ENCODE results near the gene SLC35F1. TPM values are rescaled to one million over a fixed set of nuclear protein-coding genes. Genes with fewer than 3 reads are reported as not detected.

Gene SLC35F1
- polyA plus RNA-seq, 1 donor from 2014 or later: 35.1 TPM

- Histone ChIP-seq H4K20me1 (ENCODE audit: insufficient read depth) (no peaks in the 10 kb centered on the region), H3K36me3 (ENCODE audit: insufficient read depth, low read length) (no peaks in the 10 kb centered on the region), H3K27me3 (ENCODE audit: insufficient read depth, low read depth, low read length) (no peaks in the 10 kb centered on the region), H3K4me3 (ENCODE audit: low read length) (no peak overlapping the region), H3K27ac (ENCODE audit: low read length) (no peak overlapping the region), H3K4me2 (ENCODE audit: low read length) (no peak overlapping the region), H3K9ac (ENCODE audit: low read length) (no peak overlapping the region), H3K79me2 (replicated peaks; ENCODE audit: insufficient read depth, low read length) (no peaks in the 10 kb centered on the region), H3F3A (ENCODE audit: insufficient read depth, low read length, poor library complexity, severe bottlenecking) (no peaks in the 10 kb centered on the region), H3K9me2 (ENCODE audit: insufficient read depth, low read length) (no peaks in the 10 kb centered on the region), H3K9me3 (ENCODE audit: low read length) (no peaks in the 10 kb centered on the region), H2AFZ (ENCODE audit: low read depth, low read length) (no peak overlapping the region)
- TF ChIP-seq EZH2 (IDR thresholded peaks at IDR 0.05; ENCODE audit: borderline replicate concordance, insufficient read depth, low read length, poor library complexity, severe bottlenecking): no peak
Measured at GRCh38 chr6:118295336-118295735, 388.3 kb downstream of the SLC35F1 start.

GRCh38 chr6:118296129-118296901 is 389.3 kb downstream of the SLC35F1 start:
- Histone ChIP-seq H4K20me1 (ENCODE audit: insufficient read depth) (no peaks in the 10 kb centered on the region), H3K27me3 (ENCODE audit: insufficient read depth, low read depth, low read length) (no peaks in the 10 kb centered on the region), H3K4me2 (ENCODE audit: low read length) (no peak overlapping the region), H3F3A (ENCODE audit: insufficient read depth, low read length, poor library complexity, severe bottlenecking) (no peaks in the 10 kb centered on the region), H3K4me3 (ENCODE audit: low read length) (no peak overlapping the region), H3K27ac (ENCODE audit: low read length) (no peak overlapping the region), H3K9ac (ENCODE audit: low read length) (no peak overlapping the region), H2AFZ (ENCODE audit: low read depth, low read length) (no peak overlapping the region), H3K36me3 (ENCODE audit: insufficient read depth, low read length) (no peaks in the 10 kb centered on the region), H3K9me3 (ENCODE audit: low read length) (no peaks in the 10 kb centered on the region), H3K79me2 (replicated peaks; ENCODE audit: insufficient read depth, low read length) (no peaks in the 10 kb centered on the region), H3K9me2 (ENCODE audit: insufficient read depth, low read length) (no peaks in the 10 kb centered on the region)
- no peak for TF ChIP-seq MXI1 (conservative IDR thresholded peaks at IDR 0.05; ENCODE audit: poor library complexity, severe bottlenecking)
- no peak for TF ChIP-seq EZH2 (IDR thresholded peaks at IDR 0.05; ENCODE audit: borderline replicate concordance, insufficient read depth, low read length, poor library complexity, severe bottlenecking)
- TF ChIP-seq RAD21 (conservative IDR thresholded peaks at IDR 0.05): no peak
- TF ChIP-seq SMC3 (conservative IDR thresholded peaks at IDR 0.05; ENCODE audit: poor library complexity): no peak
- TF ChIP-seq TAF1 (IDR thresholded peaks at IDR 0.05; ENCODE audit: low read depth): no peak
- TF ChIP-seq POLR2AphosphoS5 (IDR thresholded peaks at IDR 0.05): no peak
- no peak for TF ChIP-seq REST (IDR thresholded peaks at IDR 0.05; ENCODE audit: borderline replicate concordance)
- TF ChIP-seq EP300 (conservative IDR thresholded peaks at IDR 0.05; ENCODE audit: poor library complexity, severe bottlenecking): no peak
- no peak for TF ChIP-seq CTCF (IDR thresholded peaks at IDR 0.05; ENCODE audit: poor library complexity, severe bottlenecking)

All from neural cell (in vitro differentiated cells).